Measurements from ENCODE around the gene EIPR1. TPM values are rescaled to one million over a fixed set of nuclear protein-coding genes. Genes with fewer than 3 reads are reported as not detected.

EIPR1 gene
- polyA plus RNA-seq, 2 of the 4 experiments (the other 2 are of a cell fraction) = 55.0 to 65.0 TPM

DNA sequence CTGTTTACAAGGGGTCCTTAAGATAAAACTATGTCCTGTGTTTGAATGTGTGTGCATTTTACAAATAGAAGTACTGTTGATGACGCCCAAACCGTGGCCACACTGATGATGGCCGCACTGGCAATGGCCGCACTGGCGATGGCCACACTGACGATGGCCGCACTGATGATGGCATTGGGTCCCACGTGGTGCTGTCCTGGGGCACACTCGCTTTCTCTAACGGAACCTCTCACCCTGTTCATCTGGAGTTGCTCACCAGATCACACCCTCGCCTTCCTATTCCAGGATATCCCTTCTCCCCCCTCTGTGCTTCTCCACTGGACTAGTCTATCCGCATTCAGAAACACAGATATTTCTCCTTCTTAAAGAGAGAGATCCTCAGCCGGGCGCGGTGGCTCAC is 192.4 kb downstream of the EIPR1 start:
- H3K4me2 ChIP-seq = no peak overlapping the region
- FAIRE-seq (no peak), DNase-seq (ENCODE audit: low read depth in 1 of 2, low spot score in 1 of 2) (no peak), ATAC-seq (no peak)
- no peaks in the 10 kb centered on the region for H3K9me3 ChIP-seq
- H3K27ac ChIP-seq = no peak overlapping the region
- H3K4me1 ChIP-seq = no peaks in the 10 kb centered on the region
- CTCF ChIA-PET = no interaction called here
- TF ChIP-seq MAZ (IDR thresholded peaks at IDR 0.05; ENCODE audit: borderline replicate concordance, low read depth, low read length) = no peak
- no peak for TF ChIP-seq RARB (CRISPR knock-in tag; IDR thresholded peaks at IDR 0.05)
- TF ChIP-seq SREBF2 (IDR thresholded peaks at IDR 0.05) = no peak
- TF ChIP-seq TP53 (CRISPR knock-in tag; IDR thresholded peaks at IDR 0.05) = no peak
- TF ChIP-seq NFE2L2 (conservative IDR thresholded peaks at IDR 0.05; ENCODE audit: low read length) = no peak
- TF ChIP-seq, protein P1, sequence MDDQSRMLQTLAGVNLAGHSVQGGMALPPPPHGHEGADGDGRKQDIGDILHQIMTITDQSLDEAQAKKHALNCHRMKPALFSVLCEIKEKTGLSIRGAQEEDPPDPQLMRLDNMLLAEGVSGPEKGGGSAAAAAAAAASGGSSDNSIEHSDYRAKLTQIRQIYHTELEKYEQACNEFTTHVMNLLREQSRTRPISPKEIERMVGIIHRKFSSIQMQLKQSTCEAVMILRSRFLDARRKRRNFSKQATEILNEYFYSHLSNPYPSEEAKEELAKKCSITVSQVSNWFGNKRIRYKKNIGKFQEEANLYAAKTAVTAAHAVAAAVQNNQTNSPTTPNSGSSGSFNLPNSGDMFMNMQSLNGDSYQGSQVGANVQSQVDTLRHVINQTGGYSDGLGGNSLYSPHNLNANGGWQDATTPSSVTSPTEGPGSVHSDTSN (IDR thresholded peaks at IDR 0.05) = no peak
- TF ChIP-seq EP300 (IDR thresholded peaks at IDR 0.05) = no peak
- TF ChIP-seq, protein P2, sequence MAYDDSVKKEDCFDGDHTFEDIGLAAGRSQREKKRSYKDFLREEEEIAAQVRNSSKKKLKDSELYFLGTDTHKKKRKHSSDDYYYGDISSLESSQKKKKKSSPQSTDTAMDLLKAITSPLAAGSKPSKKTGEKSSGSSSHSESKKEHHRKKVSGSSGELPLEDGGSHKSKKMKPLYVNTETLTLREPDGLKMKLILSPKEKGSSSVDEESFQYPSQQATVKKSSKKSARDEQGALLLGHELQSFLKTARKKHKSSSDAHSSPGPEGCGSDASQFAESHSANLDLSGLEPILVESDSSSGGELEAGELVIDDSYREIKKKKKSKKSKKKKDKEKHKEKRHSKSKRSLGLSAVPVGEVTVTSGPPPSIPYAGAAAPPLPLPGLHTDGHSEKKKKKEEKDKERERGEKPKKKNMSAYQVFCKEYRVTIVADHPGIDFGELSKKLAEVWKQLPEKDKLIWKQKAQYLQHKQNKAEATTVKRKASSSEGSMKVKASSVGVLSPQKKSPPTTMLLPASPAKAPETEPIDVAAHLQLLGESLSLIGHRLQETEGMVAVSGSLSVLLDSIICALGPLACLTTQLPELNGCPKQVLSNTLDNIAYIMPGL (CRISPR knock-in tag; IDR thresholded peaks at IDR 0.05; ENCODE audit: borderline replicate concordance) = no peak
- no peak for TF ChIP-seq RFX5 (IDR thresholded peaks at IDR 0.05)
- TF ChIP-seq HOXA7 (CRISPR knock-in tag; IDR thresholded peaks at IDR 0.05) = no peak
- no peak for TF ChIP-seq BHLHE40 (IDR thresholded peaks at IDR 0.05; ENCODE audit: low read depth, low read length)
- no peak for TF ChIP-seq RCOR1 (IDR thresholded peaks at IDR 0.05; ENCODE audit: low read depth, low read length)
- TF ChIP-seq ESRRA (IDR thresholded peaks at IDR 0.05; ENCODE audit: borderline replicate concordance, low read length) = no peak
- TF ChIP-seq NPAS2 (CRISPR knock-in tag; IDR thresholded peaks at IDR 0.05; ENCODE audit: borderline replicate concordance) = no peak
- TF ChIP-seq FOSB (CRISPR knock-in tag; IDR thresholded peaks at IDR 0.05) = no peak
- TF ChIP-seq ZNF302 (CRISPR knock-in tag; IDR thresholded peaks at IDR 0.05) = no peak
- no peak for TF ChIP-seq CHD4 (IDR thresholded peaks at IDR 0.05; ENCODE audit: borderline replicate concordance)
- H3K4me3 ChIP-seq = no peak overlapping the region
- WGBS (ENCODE audit: missing lambda C conversion rate) = 90% methylated on average over 15 of the region's 15 CpGs
- POLR2A ChIA-PET = no interaction called here

DNA sequence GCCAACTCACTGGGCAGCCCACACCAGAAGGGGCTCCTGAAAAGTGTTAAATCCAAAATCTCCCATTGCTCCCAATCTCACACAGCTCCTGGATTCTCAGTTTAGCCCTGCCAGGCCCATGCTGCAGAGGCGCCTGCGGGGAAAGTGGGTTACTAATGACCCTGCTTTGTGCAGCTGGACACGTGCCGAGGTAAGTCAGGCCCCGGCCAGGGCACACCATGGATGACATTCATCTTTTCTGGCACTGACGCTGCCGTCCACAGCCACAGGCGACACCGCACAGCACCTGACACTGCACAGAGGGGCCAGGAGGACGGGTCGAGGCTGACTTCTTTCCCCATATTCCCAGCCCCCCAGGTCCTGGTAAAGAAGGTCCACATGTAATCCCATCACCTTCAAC is 193.5 kb downstream of the EIPR1 start:
- Histone ChIP-seq H3K4me2 (no peak overlapping the region), H3K4me3 (no peak overlapping the region), H3K4me1 (no peaks in the 10 kb centered on the region), H3K9me3 (no peaks in the 10 kb centered on the region), H3K27ac (no peak overlapping the region)
- ATAC-seq (no peak), DNase-seq (ENCODE audit: low read depth in 1 of 2, low spot score in 1 of 2) (no peak), FAIRE-seq (no peak)
- ChIA-PET CTCF (no interaction called here), POLR2A (no interaction called here)
- 95% methylated on average over 11 of the region's 11 CpGs for WGBS (ENCODE audit: missing lambda C conversion rate)
- TF ChIP-seq PHF8 (IDR thresholded peaks at IDR 0.05; ENCODE audit: borderline replicate concordance, low read depth) = no peak
- TF ChIP-seq, protein P3, sequence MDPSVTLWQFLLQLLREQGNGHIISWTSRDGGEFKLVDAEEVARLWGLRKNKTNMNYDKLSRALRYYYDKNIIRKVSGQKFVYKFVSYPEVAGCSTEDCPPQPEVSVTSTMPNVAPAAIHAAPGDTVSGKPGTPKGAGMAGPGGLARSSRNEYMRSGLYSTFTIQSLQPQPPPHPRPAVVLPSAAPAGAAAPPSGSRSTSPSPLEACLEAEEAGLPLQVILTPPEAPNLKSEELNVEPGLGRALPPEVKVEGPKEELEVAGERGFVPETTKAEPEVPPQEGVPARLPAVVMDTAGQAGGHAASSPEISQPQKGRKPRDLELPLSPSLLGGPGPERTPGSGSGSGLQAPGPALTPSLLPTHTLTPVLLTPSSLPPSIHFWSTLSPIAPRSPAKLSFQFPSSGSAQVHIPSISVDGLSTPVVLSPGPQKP (IDR thresholded peaks at IDR 0.05; ENCODE audit: low read depth, low read length) = no peak
- no peak for TF ChIP-seq NFE2L2 (conservative IDR thresholded peaks at IDR 0.05; ENCODE audit: low read length)
- TF ChIP-seq TP53 (CRISPR knock-in tag; IDR thresholded peaks at IDR 0.05) = no peak
- TF ChIP-seq, protein P1 (IDR thresholded peaks at IDR 0.05) = no peak
- TF ChIP-seq TFCP2L1 (CRISPR knock-in tag; IDR thresholded peaks at IDR 0.05) = no peak
- no peak for TF ChIP-seq HDAC2 (IDR thresholded peaks at IDR 0.05)
- no peak for TF ChIP-seq EHMT2 (IDR thresholded peaks at IDR 0.05; ENCODE audit: low read depth)
- TF ChIP-seq, protein P4, sequence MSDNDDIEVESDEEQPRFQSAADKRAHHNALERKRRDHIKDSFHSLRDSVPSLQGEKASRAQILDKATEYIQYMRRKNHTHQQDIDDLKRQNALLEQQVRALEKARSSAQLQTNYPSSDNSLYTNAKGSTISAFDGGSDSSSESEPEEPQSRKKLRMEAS (IDR thresholded peaks at IDR 0.05) = no peak
- TF ChIP-seq, protein P5, sequence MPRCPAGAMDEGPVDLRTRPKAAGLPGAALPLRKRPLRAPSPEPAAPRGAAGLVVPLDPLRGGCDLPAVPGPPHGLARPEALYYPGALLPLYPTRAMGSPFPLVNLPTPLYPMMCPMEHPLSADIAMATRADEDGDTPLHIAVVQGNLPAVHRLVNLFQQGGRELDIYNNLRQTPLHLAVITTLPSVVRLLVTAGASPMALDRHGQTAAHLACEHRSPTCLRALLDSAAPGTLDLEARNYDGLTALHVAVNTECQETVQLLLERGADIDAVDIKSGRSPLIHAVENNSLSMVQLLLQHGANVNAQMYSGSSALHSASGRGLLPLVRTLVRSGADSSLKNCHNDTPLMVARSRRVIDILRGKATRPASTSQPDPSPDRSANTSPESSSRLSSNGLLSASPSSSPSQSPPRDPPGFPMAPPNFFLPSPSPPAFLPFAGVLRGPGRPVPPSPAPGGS (IDR thresholded peaks at IDR 0.05) = no peak
- no peak for TF ChIP-seq NR3C1 (IDR thresholded peaks at IDR 0.05)
- TF ChIP-seq HOXA7 (CRISPR knock-in tag; IDR thresholded peaks at IDR 0.05) = no peak
- no peak for TF ChIP-seq CHD2 (IDR thresholded peaks at IDR 0.05; ENCODE audit: low read length, partially characterized antibody)
- TF ChIP-seq HOXB5 (CRISPR knock-in tag; IDR thresholded peaks at IDR 0.05) = no peak
